Measurements from ENCODE around the gene XKR8.
"Not testable (repeated sequence)": the region's sequence is repeated elsewhere in the genome, so short reads cannot be mapped to it uniquely, and the experiment has no call there.

XKR8 gene

GRCh38 chr1:27994526-27994925, 34.8 kb downstream of the XKR8 start:
- not testable (repeated sequence) for H3K4me3 ChIP-seq (ENCODE audit: low read length); H3K4me2 ChIP-seq (ENCODE audit: low read length); H3K9me3 ChIP-seq (replicated peaks; ENCODE audit: low read length); H3K4me1 ChIP-seq (ENCODE audit: control insufficient read depth, insufficient read depth, low read length); H3K27me3 ChIP-seq (ENCODE audit: control insufficient read depth, insufficient read depth, low read length); H3K9ac ChIP-seq (ENCODE audit: low read depth, low read length)
- peaks cover 67% of the 10 kb centered on the region for H3K36me3 ChIP-seq (ENCODE audit: insufficient read depth, low read length)

- no peak overlapping the region for H3K9ac ChIP-seq (ENCODE audit: low read depth, low read length)
- no peaks in the 10 kb centered on the region for H3K4me1 ChIP-seq (ENCODE audit: control insufficient read depth, insufficient read depth, low read length)
- no peak overlapping the region for H3K4me2 ChIP-seq (ENCODE audit: low read length)
- H3K4me3 ChIP-seq (ENCODE audit: low read length): no peak overlapping the region
- no peaks in the 10 kb centered on the region for H3K27me3 ChIP-seq (ENCODE audit: control insufficient read depth, insufficient read depth, low read length)
- H3K36me3 ChIP-seq (ENCODE audit: insufficient read depth, low read length): peaks cover 40% of the 10 kb centered on the region
- no peaks in the 10 kb centered on the region for H3K9me3 ChIP-seq (replicated peaks; ENCODE audit: low read length)
Observed at GRCh38 chr1:27999055-27999454, 39.3 kb downstream of the XKR8 start.

GRCh38 chr1:28002600-28002999, 42.8 kb downstream of the XKR8 start:
- Histone ChIP-seq H3K36me3 (ENCODE audit: insufficient read depth, low read length) (peaks cover 29% of the 10 kb centered on the region), H3K9me3 (replicated peaks; ENCODE audit: low read length) (no peaks in the 10 kb centered on the region), H3K4me1 (ENCODE audit: control insufficient read depth, insufficient read depth, low read length) (no peaks in the 10 kb centered on the region), H3K27me3 (ENCODE audit: control insufficient read depth, insufficient read depth, low read length) (no peaks in the 10 kb centered on the region), H3K4me3 (ENCODE audit: low read length) (no peak overlapping the region), H3K9ac (ENCODE audit: low read depth, low read length) (no peak overlapping the region), H3K4me2 (ENCODE audit: low read length) (no peak overlapping the region)

DNA sequence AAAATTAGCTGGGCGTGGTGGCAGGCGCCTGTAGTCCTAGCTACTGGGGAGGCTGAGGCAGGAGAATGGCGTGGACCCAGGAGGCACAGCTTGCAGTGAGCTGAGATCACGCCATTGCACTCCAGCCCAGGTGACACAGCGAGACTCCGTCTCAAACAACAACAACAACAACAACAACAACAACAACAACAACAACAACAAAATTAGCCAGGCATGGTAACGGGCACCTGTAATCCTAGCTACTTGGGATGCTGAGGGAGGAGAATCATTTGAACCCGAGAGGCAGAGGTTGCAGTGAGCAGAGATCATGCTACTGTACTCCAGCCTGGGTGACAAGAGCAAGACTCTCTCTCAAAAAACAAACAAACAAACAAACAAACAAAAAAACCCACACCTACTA, 43.3 kb downstream of the XKR8 start:
- not testable (repeated sequence) for H3K9me3 ChIP-seq (replicated peaks; ENCODE audit: low read length); H3K4me2 ChIP-seq (ENCODE audit: low read length); H3K27me3 ChIP-seq (ENCODE audit: control insufficient read depth, insufficient read depth, low read length); H3K4me1 ChIP-seq (ENCODE audit: control insufficient read depth, insufficient read depth, low read length); H3K4me3 ChIP-seq (ENCODE audit: low read length); H3K9ac ChIP-seq (ENCODE audit: low read depth, low read length)
- H3K36me3 ChIP-seq (ENCODE audit: insufficient read depth, low read length): peaks cover 26% of the 10 kb centered on the region

DNA sequence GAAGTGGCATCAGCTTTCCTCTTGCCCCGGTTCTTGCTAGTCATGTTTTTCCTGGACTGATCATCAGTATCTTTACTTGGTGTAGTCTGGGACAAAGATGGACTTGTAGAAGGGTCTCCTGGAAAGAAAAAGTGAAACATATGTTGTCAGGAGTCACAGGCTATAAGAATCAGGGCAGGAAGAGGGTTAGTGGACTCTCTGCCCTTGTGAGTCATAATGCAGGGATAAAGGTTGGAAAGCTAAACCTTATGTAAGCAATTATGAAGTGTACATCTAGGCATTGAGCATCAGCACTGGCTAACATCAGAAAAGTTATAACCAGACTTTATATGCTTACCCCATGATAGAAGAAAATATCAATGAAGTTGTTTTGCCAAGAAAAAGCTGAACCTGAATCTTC, 51.2 kb downstream of the XKR8 start:
- Histone ChIP-seq H3K4me1 (ENCODE audit: control insufficient read depth, insufficient read depth, low read length) (peaks cover 3% of the 10 kb centered on the region), H3K9ac (ENCODE audit: low read depth, low read length) (no peak overlapping the region), H3K4me3 (ENCODE audit: low read length) (no peak overlapping the region), H3K9me3 (replicated peaks; ENCODE audit: low read length) (no peaks in the 10 kb centered on the region), H3K27me3 (ENCODE audit: control insufficient read depth, insufficient read depth, low read length) (no peaks in the 10 kb centered on the region), H3K36me3 (ENCODE audit: insufficient read depth, low read length) (peaks cover 39% of the 10 kb centered on the region), H3K4me2 (ENCODE audit: low read length) (no peak overlapping the region)

All from skeletal muscle satellite cell (primary cell).